AG20443 (cell line): ENCODE measurements around the gene PDGFC.
"Not testable (repeated sequence)": the region's sequence is repeated elsewhere in the genome, so short reads cannot be mapped to it uniquely, and the experiment has no call there.

ENCODE experiments used
- DNase-seq: peaks from one replicate; pipeline ENCODE4 v3.0.0; 2012; ENCODE audit warnings: low spot score, mixed read lengths

PDGFC gene

DNA sequence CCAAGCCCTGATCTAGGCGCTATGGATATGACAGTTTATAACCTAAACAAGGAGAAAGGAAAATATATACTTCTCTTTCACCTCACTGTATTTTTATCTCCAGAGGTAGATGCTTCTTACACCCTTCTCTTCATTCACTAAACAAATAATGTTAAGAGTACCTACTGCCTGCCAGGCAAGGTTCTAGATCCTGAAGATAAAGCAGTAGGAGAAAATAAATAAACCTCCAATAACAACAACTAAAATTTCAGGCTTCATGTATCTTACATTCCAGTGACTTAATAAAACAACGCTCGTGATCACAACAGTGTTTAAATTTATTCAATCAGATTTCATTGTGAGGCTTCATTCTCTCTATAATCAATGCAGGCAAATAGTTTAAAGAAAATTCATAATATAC lies 20.7 kb downstream of the PDGFC start:
- no peak for DNase-seq

DNA sequence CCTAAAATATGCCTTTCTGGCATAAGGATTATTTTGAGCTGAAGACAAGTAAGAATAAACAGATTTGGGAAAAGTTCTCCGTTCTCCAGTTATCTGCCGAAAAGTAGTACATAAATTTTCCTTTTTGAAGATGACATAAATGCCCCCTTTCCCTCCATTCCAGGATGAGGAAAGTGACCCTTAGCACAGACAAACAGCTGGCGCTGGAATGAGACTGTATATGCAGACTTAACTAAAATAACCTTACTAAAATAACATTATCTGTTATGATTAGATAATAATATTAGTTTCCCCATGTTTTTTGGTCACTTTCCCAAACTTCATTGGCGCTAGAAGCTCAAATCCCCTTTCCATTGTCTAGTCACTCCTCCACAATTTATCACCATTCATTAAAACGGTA lies 21.5 kb downstream of the PDGFC start:
- no peak for DNase-seq

DNA sequence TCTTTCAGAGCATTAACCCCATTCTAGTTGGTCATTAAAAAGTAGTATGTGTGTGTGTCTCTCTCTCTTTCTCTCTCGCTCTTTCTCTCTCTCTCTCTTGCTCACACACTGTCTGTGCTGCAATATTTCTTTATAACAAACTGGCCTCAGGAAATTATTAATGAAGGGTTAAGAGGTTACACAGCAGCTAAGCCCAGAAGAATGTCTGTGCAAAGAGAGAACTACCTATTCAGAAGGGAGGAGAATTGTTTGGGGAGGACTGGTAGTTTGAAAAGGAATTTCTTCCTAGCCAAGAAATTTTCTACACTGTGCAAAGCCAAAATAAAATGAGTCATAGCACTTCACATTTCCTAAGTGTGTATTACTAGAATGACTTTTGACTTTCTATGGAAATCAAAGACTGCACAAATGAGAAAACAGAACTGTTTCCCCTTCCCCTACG lies 22.2 kb downstream of the PDGFC start:
- peak; percentile 44 for DNase-seq

DNA sequence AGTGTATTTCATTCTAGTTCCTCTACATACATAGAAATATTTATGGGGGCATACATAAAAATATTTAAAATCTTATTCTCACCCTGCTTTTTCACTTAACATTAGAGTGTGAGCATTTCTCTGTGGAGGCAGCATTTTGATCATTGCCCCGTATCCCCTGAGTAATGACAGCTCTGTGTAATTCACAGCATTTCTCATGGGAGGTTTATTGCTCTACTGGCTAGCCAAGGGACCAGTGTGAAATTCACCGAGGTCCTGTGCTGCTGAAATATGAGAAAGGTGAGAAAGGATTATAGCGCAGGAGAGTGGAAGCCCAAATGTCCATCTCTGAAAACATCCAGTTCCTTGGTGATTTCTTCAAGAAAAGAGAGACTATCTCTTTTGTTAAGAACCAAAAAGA lies 22.9 kb downstream of the PDGFC start:
- DNase-seq, result no peak

GRCh38 chr4:156948133-156948532 lies 23.5 kb downstream of the PDGFC start:
- DNase-seq, result no peak

GRCh38 chr4:156946516-156947424 lies 24.8 kb downstream of the PDGFC start:
- DNase-seq, result peak; percentile 83

GRCh38 chr4:156945532-156945931 lies 26.1 kb downstream of the PDGFC start:
- no peak for DNase-seq

DNA sequence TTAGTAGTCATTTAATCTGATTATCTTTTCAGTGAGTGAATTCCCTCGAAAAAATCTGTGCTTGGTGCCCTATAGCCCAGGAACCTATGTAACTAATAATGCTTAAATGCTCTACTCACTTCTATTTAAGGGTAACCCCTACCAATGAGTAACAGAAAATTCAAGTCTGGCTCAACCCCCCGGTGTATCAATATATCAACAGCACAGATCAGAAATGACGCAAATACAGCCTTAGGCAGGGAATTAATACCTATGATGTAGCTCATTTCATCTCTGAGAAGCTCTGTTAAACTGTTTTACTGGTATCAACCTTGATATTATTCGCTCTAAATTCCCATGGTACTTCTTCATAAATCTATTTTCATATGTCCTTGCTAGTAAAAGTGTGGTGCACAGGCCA lies 28.6 kb downstream of the PDGFC start:
- DNase-seq, result no peak

- no peak for DNase-seq
These were observed 29.6 kb downstream of the PDGFC start for GRCh38 chr4:156941940-156942548.

DNA sequence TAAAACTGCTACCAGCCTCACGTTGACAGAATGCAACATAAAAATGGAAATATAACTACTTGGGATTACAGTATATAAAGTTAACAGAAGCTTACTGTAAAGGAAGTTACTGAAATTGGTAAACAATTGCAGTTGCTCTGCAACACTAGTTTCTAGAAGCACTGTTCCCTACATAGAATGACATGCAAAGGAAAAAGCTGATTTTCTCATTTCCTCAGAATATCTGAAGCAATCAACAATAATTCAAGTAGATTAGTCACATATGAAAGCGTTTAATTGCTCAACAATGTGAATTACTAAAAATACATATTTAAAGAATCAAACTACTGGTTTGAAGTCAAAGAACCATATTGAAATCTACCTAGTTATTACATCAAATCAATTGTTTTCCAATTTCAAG lies 31.8 kb downstream of the PDGFC start:
- DNase-seq, result no peak

DNA sequence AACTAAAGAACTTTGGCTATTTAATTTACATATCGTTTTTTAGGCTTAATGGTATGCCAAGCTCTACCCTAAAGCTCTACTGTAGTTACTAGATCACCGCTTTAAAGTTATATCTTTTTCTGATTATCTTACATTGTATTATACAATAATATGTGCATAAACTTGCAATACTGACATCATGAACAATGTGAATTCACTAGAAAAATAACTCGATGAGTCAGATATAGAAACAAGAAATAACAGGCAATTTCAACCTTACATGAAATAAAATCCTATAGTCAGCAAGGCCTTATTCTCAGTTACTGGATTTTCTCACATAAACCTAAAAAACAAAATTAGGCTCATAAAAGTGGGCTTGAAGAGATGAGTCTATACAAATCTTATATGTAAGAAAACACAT lies 32.5 kb downstream of the PDGFC start:
- DNase-seq, result no peak

GRCh38 chr4:156934259-156934635 lies 37.4 kb downstream of the PDGFC start:
- DNase-seq, result no peak

GRCh38 chr4:156933633-156934258 lies 37.9 kb downstream of the PDGFC start:
- DNase-seq, result no peak

DNA sequence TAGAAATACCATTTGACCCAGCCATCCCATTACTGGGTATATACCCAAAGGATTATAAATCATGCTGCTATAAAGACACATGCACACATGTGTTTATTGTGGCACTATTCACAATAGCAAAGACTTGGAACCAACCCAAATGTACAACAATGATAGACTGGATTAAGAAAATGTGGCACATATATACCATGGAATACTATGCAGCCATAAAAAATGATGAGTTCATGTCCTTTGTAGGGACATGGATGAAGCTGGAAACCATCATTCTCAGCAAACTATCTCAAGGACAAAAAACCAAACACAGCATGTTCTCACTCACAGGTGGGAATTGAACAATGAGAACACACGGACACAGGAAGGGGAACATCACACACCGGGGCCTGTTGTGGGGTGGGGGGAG lies 39.2 kb downstream of the PDGFC start:
- not testable (repeated sequence) for DNase-seq

- peak; percentile 58 for DNase-seq
These were observed 40.3 kb downstream of the PDGFC start for GRCh38 chr4:156931267-156931666.

- no peak for DNase-seq
These were observed 42.1 kb downstream of the PDGFC start for GRCh38 chr4:156929386-156930105.

DNA sequence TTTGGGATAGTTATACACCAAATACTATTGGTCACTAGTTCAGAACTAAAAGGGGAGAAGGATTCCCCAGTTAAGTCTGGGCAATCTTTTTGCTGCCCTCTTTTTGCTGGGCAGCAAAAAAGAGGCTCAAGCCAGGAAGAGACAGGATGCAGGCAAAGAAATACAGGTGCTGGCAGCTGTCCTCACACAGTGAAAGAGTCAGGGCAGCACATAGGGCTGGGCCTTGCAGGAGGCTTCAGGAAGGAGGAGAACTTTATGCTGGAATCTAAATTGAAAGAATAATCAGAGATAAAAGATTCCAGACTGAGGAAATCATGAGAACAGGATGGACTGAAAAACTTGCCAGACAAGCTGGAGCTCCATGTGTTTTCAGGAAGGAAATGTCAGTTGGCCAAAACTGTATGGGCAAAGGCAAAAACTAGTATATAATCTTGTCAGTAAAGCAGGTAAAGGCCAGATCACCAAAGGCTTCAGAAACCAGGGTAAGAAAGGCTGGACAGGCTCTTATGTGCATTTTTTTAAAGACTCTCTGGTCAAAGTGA lies 46.8 kb downstream of the PDGFC start:
- DNase-seq, result no peak

GRCh38 chr4:156923525-156923924 lies 48.1 kb downstream of the PDGFC start:
- DNase-seq, result no peak

GRCh38 chr4:156915221-156915620 lies 56.4 kb downstream of the PDGFC start:
- DNase-seq, result no peak

- no peak for DNase-seq
These were observed 58.4 kb downstream of the PDGFC start for GRCh38 chr4:156913234-156913633.

GRCh38 chr4:156909010-156909409 lies 62.6 kb downstream of the PDGFC start:
- DNase-seq, result no peak

GRCh38 chr4:156906325-156906724 lies 65.3 kb downstream of the PDGFC start:
- DNase-seq, result no peak
